Stimulated activated naive CD4-positive, alpha-beta T cell (primary cell): ENCODE data around the gene NKTR.
"Not testable (repeated sequence)": the region's sequence is repeated elsewhere in the genome, so short reads cannot be mapped to it uniquely, and the experiment has no call there.

ENCODE experiments used
- DNase-seq, 6 experiments: peaks; one replicate each; lab custom pipeline; 2025; lab: John Stamatoyannopoulos, UW

The NKTR gene

GRCh38 chr3:42600111-42600957, at the start of gene NKTR:
NKTR (plus strand) TSS chr3:42600686; CDS start chr3:42601007, 321 bp downstream.
- DNase-seq, result peak; percentile 98 to 100 (median 99)

GRCh38 chr3:42552830-42553229, 47.7 kb upstream of the NKTR start:
- no peak for DNase-seq

- peak in 5 of 6 experiments; percentile 19 to 85 (median 78) for DNase-seq
Measured at GRCh38 chr3:42556089-42556632, 44.3 kb upstream of the NKTR start.

GRCh38 chr3:42556817-42557216, 43.7 kb upstream of the NKTR start:
- DNase-seq, result not testable (repeated sequence)

- peak in 5 of 6 experiments; percentile 6 to 49 (median 36) for DNase-seq
Measured at GRCh38 chr3:42557854-42558253, 42.6 kb upstream of the NKTR start.

GRCh38 chr3:42562047-42562907, 38.2 kb upstream of the NKTR start:
- no peak for DNase-seq

GRCh38 chr3:42569593-42570142, 30.8 kb upstream of the NKTR start:
- no peak for DNase-seq

GRCh38 chr3:42572278-42572677, 28.2 kb upstream of the NKTR start:
- DNase-seq, result peak in 2 of 6 experiments; percentile 2 to 3

- DNase-seq, result no peak
Measured at GRCh38 chr3:42575137-42575741, 25.2 kb upstream of the NKTR start.

GRCh38 chr3:42578054-42578453, 22.4 kb upstream of the NKTR start:
- no peak for DNase-seq

- DNase-seq, result not testable (repeated sequence)
Measured at GRCh38 chr3:42579346-42579745, 21.1 kb upstream of the NKTR start.

- no peak for DNase-seq
Measured at GRCh38 chr3:42581400-42581708, 19.1 kb upstream of the NKTR start.

GRCh38 chr3:42581709-42582473, 18.6 kb upstream of the NKTR start, which contains the start of gene SEC22C:
SEC22C (minus strand) TSS chr3:42581967; CDS start chr3:42569046, 12,921 bp downstream.
- DNase-seq, result peak; percentile 90 to 96 (median 92)

- no peak for DNase-seq
Measured at GRCh38 chr3:42582474-42583070, 17.9 kb upstream of the NKTR start.

- DNase-seq, result no peak
Measured at GRCh38 chr3:42588625-42589024, 11.9 kb upstream of the NKTR start.

GRCh38 chr3:42589382-42590109, 10.9 kb upstream of the NKTR start:
- no peak for DNase-seq

GRCh38 chr3:42590989-42591756, 9.3 kb upstream of the NKTR start:
- no peak for DNase-seq

GRCh38 chr3:42591811-42592210, 8.7 kb upstream of the NKTR start:
- no peak for DNase-seq

- DNase-seq, result no peak
Measured at GRCh38 chr3:42593635-42594034, 6.9 kb upstream of the NKTR start.
